Spleen (tissue), 11 donors: ENCODE measurements around the gene NHERF2. TPM values are rescaled to one million over a fixed set of nuclear protein-coding genes. Genes with fewer than 3 reads are reported as not detected.

Experiments used
- DNase-seq: peaks from one replicate; pipeline ENCODE4 v3.0.0-alpha.2; 2020
- H3K27ac ChIP-seq, 8 donors: fragments of 200-600 bp; sonication (generic) in 7 of 8; 1 replicate in 4 of 8; 2 replicates in 4 of 8; pipeline versions ENCODE4 v1.5.0 to v1.8.0; 2016 to 2021; ENCODE audit warnings: inconsistent platforms in 4 of 8, mild to moderate bottlenecking in 4 of 8, moderate library complexity in 1 of 8
- H3K27me3 ChIP-seq, 7 donors: fragments of 200-600 bp; sonication (generic) in 6 of 7; replicated peaks in 1 of 7; 1 replicate in 4 of 7; 2 replicates in 3 of 7; pipeline versions ENCODE4 v1.5.0 to v1.8.0; 2016 to 2021; ENCODE audit warnings: inconsistent platforms in 3 of 7, mild to moderate bottlenecking in 1 of 7
- H3K36me3 ChIP-seq, 6 donors: fragments of 200-600 bp; sonication (generic) in 5 of 6; 1 replicate in 4 of 6; 2 replicates in 2 of 6; pipeline versions ENCODE4 v1.5.0 to v1.8.0; 2016 to 2021; ENCODE audit warnings: inconsistent platforms in 2 of 6
- H3K4me1 ChIP-seq, 6 donors: fragments of 200-600 bp; sonication (generic) in 5 of 6; 1 replicate in 3 of 6; 2 replicates in 3 of 6; pipeline versions ENCODE4 v1.5.0 to v1.8.0; 2016 to 2021; ENCODE audit warnings: inconsistent platforms in 3 of 6
- H3K4me3 ChIP-seq, 8 donors: fragments of 200-600 bp; sonication (generic) in 7 of 8; 1 replicate in 4 of 8; 2 replicates in 4 of 8; pipeline versions ENCODE4 v1.5.0 to v1.8.0; 2016 to 2021; ENCODE audit warnings: inconsistent platforms in 4 of 8, mild to moderate bottlenecking in 4 of 8, moderate library complexity in 2 of 8
- H3K9me3 ChIP-seq, 8 donors: fragments of 200-600 bp; sonication (generic) in 7 of 8; 1 replicate in 4 of 8; 2 replicates in 4 of 8; pipeline versions ENCODE4 v1.5.0 to v1.8.0; 2016 to 2021; ENCODE audit warnings: inconsistent platforms in 4 of 8
- POLR2A ChIP-seq, 3 donors: fragments of 450-650 bp; IDR thresholded peaks; one replicate each; pipeline ENCODE4 v1.5.1; 2017; ENCODE audit warnings: antibody characterized with exemption in 3 of 3, mild to moderate bottlenecking in 1 of 3
- POLR2AphosphoS5 ChIP-seq, 3 donors: sonication (generic); formaldehyde crosslinking; IDR thresholded peaks; one replicate each; pipeline ENCODE4 v1.5.1; 2017; ENCODE audit warnings: antibody characterized with exemption in 3 of 3
- WGBS, 5 donors: extraction: QIAGEN DNeasy Blood & Tissue Kit in 3 of 5; methylation state at CpG; one replicate each; pipeline versions ENCODE4 v1.1.5 to v1.1.7; 2013 to 2018; 5-methylcytosine and 5-hydroxymethylcytosine counted together
- intact Hi-C: fragments of 100-400 bp; cut with DNase I; formaldehyde crosslinking; loops from one replicate; pipeline ENCODE4 v1.15.0; 2023; ENCODE audit warnings: low total_unique reads
- polyA plus RNA-seq, 3 donors: library from polyadenylated mRNA; stranded (reverse); fragments of 200-250 nt; gene quantifications; one replicate each; pipeline ENCODE4 v1.2.1, GENCODE V29; 2013
- total RNA-seq, 7 donors: library from RNA; depleted of rRNA in 3 of 7; stranded (reverse); fragments of >200 nt in 3 of 7; fragmentation: NEBNext Ultra II Directional in 4 of 7; extraction: Animal tissue kit (Norgen Biotek cat#: 25700) in 4 of 7; gene quantifications; one replicate each; pipeline versions ENCODE4 v1.1.0 to v1.2.1, GENCODE V29; 2016 to 2021
- TF ChIP-seq, protein P1 (sequence below), 11 experiments: fragments of 200-600 bp in 7 of 11; fragments of 450-650 bp in 4 of 11; sonication (generic) in 4 of 11; IDR thresholded peaks in 8 of 11; conservative IDR thresholded peaks in 3 of 11; 1 replicate in 7 of 11; 2 replicates in 4 of 11; pipeline versions ENCODE4 v1.4.0 to v1.8.0; 2016 to 2021; ENCODE audit warnings: antibody characterized with exemption in 11 of 11, inconsistent platforms in 4 of 11, mild to moderate bottlenecking in 1 of 11
- donor health status: healthy with polysubstance abuse.
- donor health status: DM: no; HTN: no; CAD: no; lungs with moderate emphysema.
- donor health status: DM: no; HTN: no; CAD: no.
- donor health status: Bipolar disorder and iron deficiency.
- donor health status: healthy.
- donor health status: DM: no; HTN: no; CAD: no.
- donor health status: DM: yes; HTN: yes; CAD: no.

The NHERF2 gene
- total and polyA plus RNA-seq, 10 donors: 62.4 to 218 (median 112) TPM

DNA sequence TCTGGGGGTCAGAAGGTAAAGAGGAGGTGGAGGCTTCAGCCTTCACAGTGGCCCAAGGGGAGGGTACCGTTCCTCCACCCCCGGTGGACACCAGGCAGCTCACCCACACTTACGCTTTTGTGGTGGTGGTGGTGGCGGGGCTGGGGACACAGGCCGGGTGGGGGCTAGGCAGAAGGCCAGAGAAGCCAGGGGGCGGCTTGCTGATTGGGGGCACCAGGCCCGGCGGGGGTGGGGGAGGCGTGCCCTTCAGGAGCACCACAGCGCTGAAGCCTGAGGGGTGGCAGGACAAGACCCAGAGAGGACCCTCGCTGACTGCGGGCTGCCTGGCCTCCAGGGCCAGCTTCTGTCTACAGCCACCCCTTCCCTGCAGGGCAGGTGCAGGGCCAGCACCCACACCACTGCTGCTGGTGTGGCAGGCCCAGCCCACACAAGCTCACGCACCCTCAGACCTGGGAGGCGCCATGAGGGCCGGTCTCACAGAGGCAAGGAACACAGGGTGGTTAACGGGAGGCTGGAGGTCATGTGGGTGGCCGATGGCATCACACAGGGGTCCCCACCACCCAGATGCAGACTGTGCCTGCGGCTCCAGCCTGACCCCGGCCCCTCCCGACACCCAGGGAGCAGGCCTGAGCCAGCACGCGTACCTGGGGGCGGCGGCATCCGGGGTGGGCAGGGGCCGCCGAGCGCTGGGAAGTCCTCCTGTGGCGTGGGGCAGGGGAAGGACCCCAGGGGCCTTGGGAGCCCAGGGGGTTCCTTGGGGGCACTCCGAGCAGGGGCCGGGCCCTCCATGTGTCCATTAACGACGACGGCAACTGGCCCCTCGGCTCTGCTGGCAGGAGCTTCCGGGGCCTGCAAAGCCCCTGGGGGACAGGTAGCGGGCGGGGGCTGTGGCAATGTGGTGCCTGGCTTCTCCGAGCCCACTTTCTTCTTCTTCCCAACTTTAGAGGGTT lies 27.6 kb upstream of the NHERF2 start:
- Histone ChIP-seq H3K36me3 (peaks cover 5 to 77% (median 69%) of the 10 kb centered on the region in 6 donors), H3K4me3 (no peak overlapping the region), H3K27ac (peak overlapping the region in 3 of 8 donors; percentile 20 to 31 (median 27)), H3K4me1 (peaks cover 7 to 27% (median 11%) of the 10 kb centered on the region in 6 donors), H3K27me3 (no peaks in the 10 kb centered on the region), H3K9me3 (no peaks in the 10 kb centered on the region)
- intact Hi-C loops: no loop called here
- peak; percentile 72 for DNase-seq
- TF ChIP-seq, protein P1, sequence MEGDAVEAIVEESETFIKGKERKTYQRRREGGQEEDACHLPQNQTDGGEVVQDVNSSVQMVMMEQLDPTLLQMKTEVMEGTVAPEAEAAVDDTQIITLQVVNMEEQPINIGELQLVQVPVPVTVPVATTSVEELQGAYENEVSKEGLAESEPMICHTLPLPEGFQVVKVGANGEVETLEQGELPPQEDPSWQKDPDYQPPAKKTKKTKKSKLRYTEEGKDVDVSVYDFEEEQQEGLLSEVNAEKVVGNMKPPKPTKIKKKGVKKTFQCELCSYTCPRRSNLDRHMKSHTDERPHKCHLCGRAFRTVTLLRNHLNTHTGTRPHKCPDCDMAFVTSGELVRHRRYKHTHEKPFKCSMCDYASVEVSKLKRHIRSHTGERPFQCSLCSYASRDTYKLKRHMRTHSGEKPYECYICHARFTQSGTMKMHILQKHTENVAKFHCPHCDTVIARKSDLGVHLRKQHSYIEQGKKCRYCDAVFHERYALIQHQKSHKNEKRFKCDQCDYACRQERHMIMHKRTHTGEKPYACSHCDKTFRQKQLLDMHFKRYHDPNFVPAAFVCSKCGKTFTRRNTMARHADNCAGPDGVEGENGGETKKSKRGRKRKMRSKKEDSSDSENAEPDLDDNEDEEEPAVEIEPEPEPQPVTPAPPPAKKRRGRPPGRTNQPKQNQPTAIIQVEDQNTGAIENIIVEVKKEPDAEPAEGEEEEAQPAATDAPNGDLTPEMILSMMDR (IDR thresholded peaks at IDR 0.05 in 8 of 11, conservative IDR thresholded peaks at IDR 0.05 in 3 of 11): no peak
- TF ChIP-seq POLR2AphosphoS5 (IDR thresholded peaks at IDR 0.05) (peak in 1 of 3 donors; percentile 8), POLR2A (IDR thresholded peaks at IDR 0.05) (no peak)
- WGBS, 5 donors: 91 to 97% (median 91%) methylated on average over 26 to 39 of the region's 39 CpGs

DNA sequence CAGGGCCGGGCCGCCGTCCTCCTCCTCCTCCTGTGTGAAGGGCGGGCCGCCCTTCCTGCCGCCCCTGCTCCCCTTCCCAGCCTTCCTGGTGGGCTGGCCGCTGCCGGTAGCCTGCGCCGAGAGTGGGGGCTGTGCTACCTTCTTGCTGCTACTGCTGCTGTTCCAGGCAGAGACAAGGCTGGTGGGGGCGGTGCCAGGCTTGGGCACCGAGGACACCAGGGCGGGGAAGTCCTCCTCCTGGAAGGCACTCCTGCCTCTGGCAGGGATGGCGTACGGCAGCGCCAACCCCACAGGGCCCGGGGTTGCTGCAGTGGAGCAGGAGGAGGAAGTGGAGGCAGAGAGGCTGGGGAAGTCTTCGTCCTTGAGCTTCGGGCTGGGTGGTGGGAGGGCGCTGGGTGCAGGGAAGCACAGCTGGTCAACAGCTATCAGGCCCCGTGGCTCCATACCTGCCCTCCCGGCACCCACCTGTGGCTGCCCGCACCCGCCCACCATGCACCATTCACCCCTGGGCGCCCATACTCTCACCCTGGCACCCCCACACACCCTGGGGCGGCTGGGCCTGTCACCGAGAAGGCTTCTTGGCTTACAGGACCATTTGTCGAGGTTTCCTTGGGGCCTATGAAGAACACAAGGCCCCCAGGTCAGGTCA lies 26.7 kb upstream of the NHERF2 start:
- Histone ChIP-seq H3K9me3 (no peaks in the 10 kb centered on the region), H3K27ac (peak overlapping the region in 3 of 8 donors; percentile 20 to 31 (median 27)), H3K4me3 (no peak overlapping the region), H3K27me3 (no peaks in the 10 kb centered on the region), H3K36me3 (peaks cover 5 to 82% (median 69%) of the 10 kb centered on the region in 6 donors), H3K4me1 (peaks cover 16 to 35% (median 19%) of the 10 kb centered on the region in 6 donors)
- WGBS, 5 donors: 73 to 90% (median 80%) methylated on average over 19 to 28 of the region's 28 CpGs
- intact Hi-C loops: no loop called here
- DNase-seq: peak; percentile 78
- TF ChIP-seq POLR2A (IDR thresholded peaks at IDR 0.05): no peak
- TF ChIP-seq, protein P1 (IDR thresholded peaks at IDR 0.05 in 8 of 11, conservative IDR thresholded peaks at IDR 0.05 in 3 of 11): no peak
- peak in 2 of 3 donors; percentile 48 to 50 for TF ChIP-seq POLR2AphosphoS5 (IDR thresholded peaks at IDR 0.05)

DNA sequence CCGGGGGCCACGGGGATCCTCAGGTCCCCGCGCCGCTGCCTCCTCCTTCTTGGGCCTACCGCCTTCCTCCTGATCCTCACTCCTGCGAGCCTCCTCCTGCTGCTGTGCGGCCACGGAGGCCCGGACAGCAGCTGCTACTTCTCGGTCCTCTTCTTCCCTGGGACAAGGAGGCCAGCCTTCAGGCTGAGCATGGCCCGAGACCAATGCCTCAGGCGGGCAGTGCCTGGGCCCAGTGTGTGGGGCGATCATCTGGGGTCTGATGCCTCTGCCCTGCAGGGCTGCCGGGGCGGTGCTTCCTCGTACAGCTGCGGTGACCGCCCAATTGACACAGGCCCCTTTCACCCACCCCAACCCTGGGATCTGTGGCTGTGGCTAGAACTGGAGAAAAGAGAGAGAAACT lies 25.7 kb upstream of the NHERF2 start:
- H3K27ac ChIP-seq: no peak overlapping the region
- WGBS, 5 donors: 92 to 99% (median 95%) methylated on average over 10 to 19 of the region's 19 CpGs
- peak in 1 of 3 donors; percentile 6 for TF ChIP-seq POLR2AphosphoS5 (IDR thresholded peaks at IDR 0.05)
- TF ChIP-seq, protein P1 (IDR thresholded peaks at IDR 0.05 in 8 of 11, conservative IDR thresholded peaks at IDR 0.05 in 3 of 11): no peak
- no peak overlapping the region for H3K4me3 ChIP-seq
- peaks cover 5 to 86% (median 69%) of the 10 kb centered on the region in 6 donors for H3K36me3 ChIP-seq
- no peak for DNase-seq
- no peaks in the 10 kb centered on the region for H3K27me3 ChIP-seq
- peaks cover 26 to 46% (median 30%) of the 10 kb centered on the region in 6 donors for H3K4me1 ChIP-seq
- H3K9me3 ChIP-seq: no peaks in the 10 kb centered on the region
- intact Hi-C loops: no loop called here
